Fibroblast of the aortic adventitia (primary cell): ENCODE measurements around the gene PPP2R1B. TPM values are rescaled to one million over a fixed set of nuclear protein-coding genes. Genes with fewer than 3 reads are reported as not detected.
A peak's percentile ranks its signal among the peaks of the same experiment; 100 is the strongest.

Experiments used
- DNase-seq: peaks from one replicate; pipeline ENCODE4 v3.0.0-alpha.2; 2010; ENCODE audit warnings: low read depth
- H3K4me3 ChIP-seq: 2 replicates; pipeline ENCODE4 v1.5.1; 2011; ENCODE audit warnings: low read depth, mild to moderate bottlenecking, control low read depth, low read length, moderate library complexity
- total RNA-seq: library from RNA; depleted of rRNA; stranded (reverse); fragments of >200 nt; gene quantifications from 2 replicates; pipeline ENCODE4 v1.2.3, GENCODE V29; 2012; ENCODE audit warnings: low replicate concordance
- TF ChIP-seq, protein P1 (sequence below): IDR thresholded peaks from 2 replicates; pipeline ENCODE4 v1.5.1; 2011; ENCODE audit warnings: mild to moderate bottlenecking, low read length, control low read depth, inconsistent platforms; ENCODE audit not compliant: insufficient read depth

Gene PPP2R1B
- total RNA-seq, 1 donor, result 27.1 TPM

GRCh38 chr11:111808834-111809233 is 42.6 kb upstream of the PPP2R1B start:
- TF ChIP-seq, protein P1, sequence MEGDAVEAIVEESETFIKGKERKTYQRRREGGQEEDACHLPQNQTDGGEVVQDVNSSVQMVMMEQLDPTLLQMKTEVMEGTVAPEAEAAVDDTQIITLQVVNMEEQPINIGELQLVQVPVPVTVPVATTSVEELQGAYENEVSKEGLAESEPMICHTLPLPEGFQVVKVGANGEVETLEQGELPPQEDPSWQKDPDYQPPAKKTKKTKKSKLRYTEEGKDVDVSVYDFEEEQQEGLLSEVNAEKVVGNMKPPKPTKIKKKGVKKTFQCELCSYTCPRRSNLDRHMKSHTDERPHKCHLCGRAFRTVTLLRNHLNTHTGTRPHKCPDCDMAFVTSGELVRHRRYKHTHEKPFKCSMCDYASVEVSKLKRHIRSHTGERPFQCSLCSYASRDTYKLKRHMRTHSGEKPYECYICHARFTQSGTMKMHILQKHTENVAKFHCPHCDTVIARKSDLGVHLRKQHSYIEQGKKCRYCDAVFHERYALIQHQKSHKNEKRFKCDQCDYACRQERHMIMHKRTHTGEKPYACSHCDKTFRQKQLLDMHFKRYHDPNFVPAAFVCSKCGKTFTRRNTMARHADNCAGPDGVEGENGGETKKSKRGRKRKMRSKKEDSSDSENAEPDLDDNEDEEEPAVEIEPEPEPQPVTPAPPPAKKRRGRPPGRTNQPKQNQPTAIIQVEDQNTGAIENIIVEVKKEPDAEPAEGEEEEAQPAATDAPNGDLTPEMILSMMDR, result no peak
- no peak for DNase-seq
- H3K4me3 ChIP-seq, result no peak overlapping the region

DNA sequence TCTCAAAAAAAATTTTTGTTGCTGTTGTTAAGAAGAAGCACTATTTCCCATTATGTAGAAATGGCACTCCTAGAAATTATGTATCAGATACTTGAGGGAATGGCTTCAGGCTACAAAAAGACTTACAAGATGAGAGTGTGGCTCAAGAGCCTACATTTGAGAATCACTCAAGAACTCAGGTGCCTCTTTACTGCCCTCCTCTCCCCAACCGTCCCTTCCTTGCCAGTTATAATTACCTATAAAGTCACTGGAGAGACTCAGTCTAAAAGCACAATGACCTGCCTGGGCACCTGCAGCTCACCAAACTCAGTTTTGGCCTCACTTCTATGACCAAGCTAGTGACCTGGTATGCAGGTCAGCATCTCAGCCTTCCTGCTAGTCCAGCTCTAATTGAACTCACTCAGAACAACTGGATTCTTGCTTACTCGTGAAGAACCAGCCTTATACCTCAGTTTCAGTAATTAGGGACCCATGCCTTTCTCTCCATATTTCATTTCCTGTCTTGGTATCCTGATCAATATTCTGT is 41.9 kb upstream of the PPP2R1B start:
- DNase-seq, result no peak
- no peak overlapping the region for H3K4me3 ChIP-seq
- TF ChIP-seq, protein P1, result no peak

GRCh38 chr11:111807076-111807475 is 40.9 kb upstream of the PPP2R1B start:
- TF ChIP-seq, protein P1, result no peak
- no peak overlapping the region for H3K4me3 ChIP-seq
- no peak for DNase-seq

GRCh38 chr11:111801135-111801534 is 34.9 kb upstream of the PPP2R1B start:
- H3K4me3 ChIP-seq, result no peak overlapping the region
- TF ChIP-seq, protein P1, result no peak
- no peak for DNase-seq

DNA sequence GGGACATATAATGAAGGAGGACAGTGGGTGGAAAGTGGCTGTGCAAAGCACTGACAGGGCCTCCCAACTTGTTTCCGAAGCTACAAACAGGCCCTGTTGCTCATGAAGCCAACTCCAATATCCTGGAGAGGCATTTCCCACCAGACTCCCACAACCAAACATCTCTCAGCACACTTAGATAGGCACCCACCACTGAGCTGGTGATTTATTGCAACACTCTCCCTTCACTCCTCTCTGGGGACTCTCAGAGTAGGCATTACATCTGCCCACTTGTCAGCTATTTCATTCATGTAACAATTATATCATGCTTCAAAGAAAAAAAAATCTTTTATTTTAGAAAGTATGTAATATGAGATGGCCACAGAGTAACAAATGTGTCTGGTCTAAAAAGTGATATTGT is 32.1 kb upstream of the PPP2R1B start:
- DNase-seq, result no peak
- TF ChIP-seq, protein P1, result no peak
- no peak overlapping the region for H3K4me3 ChIP-seq

GRCh38 chr11:111797145-111797581 is 31.0 kb upstream of the PPP2R1B start:
- peak; percentile 68 for DNase-seq
- H3K4me3 ChIP-seq, result no peak overlapping the region
- TF ChIP-seq, protein P1, result no peak

DNA sequence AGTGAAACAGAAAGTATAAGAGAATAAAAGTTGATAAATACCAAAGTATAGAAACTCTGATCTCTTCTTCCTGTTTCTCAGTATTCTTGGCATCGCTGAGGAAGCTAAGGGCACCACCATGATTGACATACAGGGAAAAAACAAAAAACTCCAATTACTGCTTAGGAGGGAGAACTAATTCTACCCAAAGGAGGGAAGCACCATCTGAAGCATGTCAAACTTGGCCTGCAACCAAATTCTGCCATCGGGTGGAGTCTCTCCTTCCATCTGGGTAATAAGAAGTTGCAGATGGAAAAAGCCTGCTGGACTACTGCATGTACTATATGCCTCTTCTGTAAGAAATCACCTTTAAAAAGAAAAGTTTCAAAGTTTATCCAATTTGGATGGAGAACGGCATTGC is 30.5 kb upstream of the PPP2R1B start:
- TF ChIP-seq, protein P1, result no peak
- H3K4me3 ChIP-seq, result no peak overlapping the region
- no peak for DNase-seq
